ENCODE results near the gene LCOR. TPM values are rescaled to one million over a fixed set of nuclear protein-coding genes. Genes with fewer than 3 reads are reported as not detected.
A peak's percentile ranks its signal among the peaks of the same experiment; 100 is the strongest.

Gene LCOR
- total and polyA plus RNA-seq, 2 of the 13 experiments (the other 11 are each of a cell fraction or from before 2014, with no cell fraction given), result 12.4 to 23.7 TPM

- TF ChIP-seq RERE (CRISPR knock-in tag; IDR thresholded peaks at IDR 0.05; ENCODE audit: low read depth) (peak; percentile 90), ZSCAN31 (CRISPR knock-in tag; IDR thresholded peaks at IDR 0.05; ENCODE audit: low read depth) (no peak), MTF2 (CRISPR knock-in tag; IDR thresholded peaks at IDR 0.05; ENCODE audit: borderline replicate concordance) (no peak), CREM (IDR thresholded peaks at IDR 0.05) (peak; percentile 87), CREM (CRISPR knock-in tag; IDR thresholded peaks at IDR 0.05) (no peak), SP4 (CRISPR knock-in tag; IDR thresholded peaks at IDR 0.05) (no peak), SRSF4 (IDR thresholded peaks at IDR 0.05; ENCODE audit: low read depth, low read length, poor library complexity, severe bottlenecking) (no peak), ZNF460 (CRISPR knock-in tag; IDR thresholded peaks at IDR 0.05; ENCODE audit: borderline replicate concordance) (no peak), STAT6 (CRISPR knock-in tag; IDR thresholded peaks at IDR 0.05; ENCODE audit: borderline replicate concordance) (peak; percentile 45; the same call in 1 of the 2 replicates), ZZZ3 (CRISPR knock-in tag; IDR thresholded peaks at IDR 0.05; ENCODE audit: borderline replicate concordance) (no peak), ZMYM2 (CRISPR knock-in tag; IDR thresholded peaks at IDR 0.05) (no peak), ZNF766 (CRISPR knock-in tag; IDR thresholded peaks at IDR 0.05; ENCODE audit: borderline replicate concordance) (no peak), FOXM1 (CRISPR knock-in tag; IDR thresholded peaks at IDR 0.05) (no peak), ZNF12 (CRISPR knock-in tag; IDR thresholded peaks at IDR 0.05) (no peak), PCBP2 (optimal IDR thresholded peaks at IDR 0.05; ENCODE audit: low read depth, low read length, poor library complexity, severe bottlenecking) (no peak), ZNF557 (CRISPR knock-in tag; IDR thresholded peaks at IDR 0.05) (no peak), NFE2 (CRISPR knock-in tag; IDR thresholded peaks at IDR 0.05) (no peak), ATF2 (CRISPR knock-in tag; IDR thresholded peaks at IDR 0.05) (peak; percentile 74; the same call in 1 of the 2 replicates), CREBL2 (CRISPR knock-in tag; IDR thresholded peaks at IDR 0.05; ENCODE audit: borderline replicate concordance) (no peak), TOE1 (CRISPR knock-in tag; IDR thresholded peaks at IDR 0.05) (no peak), HDAC2 (CRISPR knock-in tag; IDR thresholded peaks at IDR 0.05) (peak; percentile 86), ZNF501 (CRISPR knock-in tag; IDR thresholded peaks at IDR 0.05) (no peak)
Observed at GRCh38 chr10:96863922-96864543, 31.9 kb downstream of the LCOR start (continued).
